Cerebellar cortex (tissue), 1 donor: ENCODE data around the gene TERB2.
"Not testable (repeated sequence)": the region's sequence is repeated elsewhere in the genome, so short reads cannot be mapped to it uniquely, and the experiment has no call there.

Experiments used
- DNase-seq: peaks from one replicate; pipeline ENCODE4 v3.0.0-alpha.2; 2015; ENCODE audit warnings: low spot score

Gene TERB2, protein sequence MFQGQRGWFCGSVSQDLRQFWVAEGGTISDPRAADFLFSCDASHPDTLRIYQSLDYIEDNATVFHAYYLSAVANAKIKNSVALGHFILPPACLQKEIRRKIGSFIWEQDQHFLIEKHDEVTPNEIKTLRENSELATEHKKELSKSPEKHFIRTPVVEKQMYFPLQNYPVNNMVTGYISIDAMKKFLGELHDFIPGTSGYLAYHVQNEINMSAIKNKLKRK

GRCh38 chr15:44956388-44956787 is at the start of gene TERB2:
Gene TERB2 (plus strand): TSS chr15:44956687. CDS start chr15:44956719, 32 bp downstream.
- no peak for DNase-seq

GRCh38 chr15:44909423-44909822 is 47.1 kb upstream of the TERB2 start:
- DNase-seq: no peak

- DNase-seq: no peak
Measured at GRCh38 chr15:44910981-44911625, 45.4 kb upstream of the TERB2 start.

DNA sequence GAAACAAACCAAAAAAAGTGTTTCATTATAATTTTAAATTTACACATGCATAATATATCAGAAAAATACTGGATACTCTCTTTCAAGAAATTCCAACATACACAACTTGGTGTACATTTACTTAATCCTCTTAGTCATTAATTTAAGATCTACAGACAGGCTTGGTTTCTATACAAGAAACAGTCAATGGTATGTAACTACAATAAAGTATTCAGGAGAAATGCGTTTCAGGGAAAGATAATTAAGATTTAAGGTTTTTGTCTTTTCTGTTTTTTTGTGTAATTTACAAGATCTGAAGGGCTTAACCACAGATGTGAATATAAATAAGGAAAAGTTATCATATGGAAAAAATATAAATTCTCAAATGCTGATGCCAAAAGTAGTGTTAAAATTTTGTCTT is 44.3 kb upstream of the TERB2 start:
- DNase-seq: not testable (repeated sequence)

DNA sequence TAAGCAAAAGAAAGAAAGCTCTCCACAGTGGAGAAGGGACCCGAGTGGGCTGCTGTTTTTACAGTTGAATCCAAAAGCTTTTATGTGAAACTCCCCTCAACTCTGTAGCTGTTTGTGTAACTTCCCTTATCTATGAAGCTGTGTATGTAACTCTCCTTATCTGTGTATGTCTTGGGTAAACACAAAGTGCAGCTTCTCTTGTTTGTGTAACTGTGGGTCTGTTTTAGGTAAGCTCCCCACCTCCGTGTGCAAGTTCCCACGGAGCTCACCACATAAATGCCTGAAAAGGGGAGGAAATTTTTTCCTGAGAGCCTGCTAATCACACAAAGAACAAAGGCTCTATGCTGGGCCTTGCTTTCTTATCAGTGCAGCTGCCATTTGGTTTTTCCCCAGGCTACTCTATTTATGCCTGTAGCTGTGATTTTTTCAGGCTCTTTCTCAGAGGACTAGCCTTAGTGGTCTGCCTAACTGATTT is 43.5 kb upstream of the TERB2 start:
- not testable (repeated sequence) for DNase-seq

- DNase-seq: no peak
Measured at GRCh38 chr15:44918136-44918535, 38.4 kb upstream of the TERB2 start.

- not testable (repeated sequence) for DNase-seq
Measured at GRCh38 chr15:44928658-44929057, 27.8 kb upstream of the TERB2 start.

DNA sequence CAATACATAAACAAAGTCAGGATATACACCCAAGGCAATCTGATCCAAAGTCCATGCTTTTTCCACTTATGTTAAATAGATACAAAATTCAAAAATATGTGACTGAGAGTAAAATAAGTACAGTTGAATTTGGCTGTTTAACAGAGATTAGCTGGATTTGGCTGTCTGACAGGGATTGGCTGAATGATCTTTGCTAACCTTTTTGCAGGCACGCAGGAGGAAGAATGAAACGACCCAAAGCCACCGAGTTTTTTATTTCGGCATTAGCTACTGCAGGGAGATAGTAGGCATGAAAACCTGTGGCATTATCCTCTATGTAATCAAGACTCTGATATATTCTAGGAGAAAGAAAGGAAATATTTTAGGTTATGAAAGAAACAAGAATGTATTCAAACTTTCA is 26.2 kb upstream of the TERB2 start:
- not testable (repeated sequence) for DNase-seq

DNA sequence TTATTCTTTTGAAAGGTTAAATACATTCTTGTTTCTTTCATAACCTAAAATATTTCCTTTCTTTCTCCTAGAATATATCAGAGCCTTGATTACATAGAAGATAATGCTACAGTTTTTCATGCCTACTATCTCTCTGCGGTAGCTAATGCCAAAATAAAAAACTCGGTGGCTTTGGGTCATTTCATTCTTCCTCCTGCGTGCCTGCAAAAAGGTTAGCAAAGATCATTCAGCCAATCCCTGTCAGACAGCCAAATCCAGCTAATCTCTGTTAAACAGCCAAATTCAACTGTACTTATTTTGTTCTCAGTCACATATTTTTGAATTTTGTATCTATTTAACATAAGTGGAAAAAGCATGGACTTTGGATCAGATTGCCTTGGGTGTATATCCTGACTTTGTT is 1.8 kb downstream of the TERB2 start:
- DNase-seq: not testable (repeated sequence)

- DNase-seq: no peak
Measured at GRCh38 chr15:44968475-44968874, 12.0 kb downstream of the TERB2 start.

- no peak for DNase-seq
Measured at GRCh38 chr15:44971036-44971435, 14.5 kb downstream of the TERB2 start.

- DNase-seq: not testable (repeated sequence)
Measured at GRCh38 chr15:44976183-44976582, 19.7 kb downstream of the TERB2 start.

GRCh38 chr15:44977781-44978180 is 21.3 kb downstream of the TERB2 start:
- DNase-seq: not testable (repeated sequence)

DNA sequence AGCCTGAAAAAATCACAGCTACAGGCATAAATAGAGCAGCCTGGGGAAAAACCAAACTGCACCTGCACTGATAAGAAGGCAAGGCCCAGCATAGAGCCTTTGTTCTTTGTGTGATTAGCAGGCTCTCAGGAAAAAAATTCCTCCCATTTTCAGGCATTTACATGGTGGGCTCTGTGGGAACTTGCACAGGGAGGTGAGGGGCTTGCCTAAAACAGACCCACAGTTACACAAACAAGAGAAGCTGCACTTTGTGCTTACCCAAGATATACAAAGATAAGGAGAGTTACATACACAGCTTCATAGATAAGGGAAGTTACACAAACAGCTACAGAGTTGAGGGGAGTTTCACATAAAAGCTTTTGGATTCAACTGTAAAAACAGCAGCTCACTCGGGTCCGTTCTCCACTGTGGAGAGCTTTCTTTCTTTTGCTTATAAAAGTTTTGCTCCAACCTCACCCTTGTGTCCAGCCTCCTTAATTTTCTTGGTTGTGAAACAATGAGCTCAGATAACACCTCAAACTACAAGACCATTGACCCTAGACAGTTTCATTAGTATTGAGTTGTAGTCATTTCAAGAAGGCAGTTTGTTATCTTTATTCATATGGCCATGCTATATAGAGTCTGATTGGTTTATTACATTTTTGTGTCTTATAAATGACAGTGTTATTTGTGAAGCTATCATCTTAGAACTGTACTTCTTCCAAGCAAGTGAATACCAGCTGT is 23.3 kb downstream of the TERB2 start:
- DNase-seq: not testable (repeated sequence)

DNA sequence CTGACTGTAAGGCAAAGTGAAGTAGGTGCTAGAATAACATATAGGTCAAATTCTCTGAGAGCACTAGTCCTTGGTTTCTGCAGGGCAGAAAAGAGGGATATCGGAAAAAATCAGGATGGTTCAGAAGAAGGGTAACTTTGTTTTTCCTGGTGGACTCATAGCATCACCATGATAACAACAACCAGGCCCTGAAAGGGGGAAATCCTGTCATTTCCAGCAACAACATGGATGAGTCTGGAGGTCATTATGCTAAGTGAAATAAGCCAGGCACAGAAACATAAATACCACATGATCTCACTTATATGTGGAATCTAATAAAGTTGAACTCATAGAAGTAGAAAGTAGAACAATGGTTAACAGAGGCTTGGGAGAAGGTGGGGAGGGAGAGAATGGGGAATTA is 27.7 kb downstream of the TERB2 start:
- DNase-seq: not testable (repeated sequence)

DNA sequence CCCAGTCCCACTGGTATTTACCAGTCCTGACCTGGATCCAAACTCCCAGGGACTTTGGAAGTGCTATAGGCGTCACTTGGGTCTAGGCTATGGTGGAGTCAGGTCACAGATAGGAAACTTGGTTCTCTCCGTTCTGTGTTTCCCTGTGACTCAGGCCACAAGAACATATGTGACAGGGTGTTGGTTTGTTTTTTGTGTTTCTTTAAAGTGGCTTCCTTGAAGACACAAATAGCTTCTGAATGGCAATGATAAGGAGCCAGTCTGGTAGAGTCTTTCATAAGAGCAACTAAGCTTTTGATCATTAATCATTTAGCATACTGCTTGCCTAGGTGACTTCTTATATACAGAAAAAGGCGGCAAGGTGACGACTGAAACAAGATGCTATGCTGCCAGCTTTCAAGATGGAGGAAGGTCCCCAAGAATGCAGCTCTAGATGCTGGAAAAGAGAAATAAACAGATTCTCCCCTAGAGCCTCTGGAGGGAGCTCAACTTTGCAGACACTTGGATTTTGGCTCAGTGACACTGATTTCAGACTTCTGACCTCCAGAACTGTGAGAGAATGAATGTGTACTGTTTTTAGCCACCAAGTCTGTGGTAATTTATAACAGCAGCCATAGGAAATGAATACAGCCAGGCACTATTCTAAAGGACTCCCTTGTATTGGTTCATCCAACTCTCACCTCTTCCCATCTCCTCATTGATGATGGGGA is 30.0 kb downstream of the TERB2 start:
- not testable (repeated sequence) for DNase-seq

- DNase-seq: not testable (repeated sequence)
Measured at GRCh38 chr15:44987711-44988110, 31.2 kb downstream of the TERB2 start.

DNA sequence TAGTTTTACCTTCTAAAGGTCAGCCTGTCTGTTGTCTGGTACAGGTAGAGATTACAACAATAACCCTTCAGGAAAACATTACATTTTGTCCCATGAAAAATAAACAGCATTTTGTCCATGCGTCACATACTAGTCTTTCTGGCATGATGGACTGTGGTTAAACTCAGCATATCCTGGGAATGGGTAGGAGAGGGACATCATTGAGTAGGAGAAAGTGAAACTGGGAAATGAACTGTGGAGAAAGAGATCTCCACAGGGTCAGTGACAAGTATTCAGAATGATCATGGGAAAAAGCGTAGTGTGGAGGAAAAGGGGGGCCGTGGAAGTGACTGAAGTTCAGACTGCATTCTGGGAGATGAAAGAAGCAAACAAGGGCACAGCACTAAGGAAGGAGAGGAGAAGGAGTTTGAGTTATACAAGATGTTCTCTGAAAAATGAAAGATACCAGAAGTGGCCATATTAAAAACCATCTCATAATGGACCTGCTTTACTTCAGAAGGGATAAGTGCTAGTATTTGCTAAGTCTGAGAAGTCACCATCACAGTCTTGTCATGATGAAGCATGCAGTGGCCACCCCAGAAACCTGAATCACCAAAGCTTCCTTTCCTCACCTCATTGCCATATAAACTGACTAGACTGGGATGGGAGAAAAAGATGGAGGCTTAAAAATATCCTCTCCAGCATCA is 31.8 kb downstream of the TERB2 start:
- DNase-seq: not testable (repeated sequence)

DNA sequence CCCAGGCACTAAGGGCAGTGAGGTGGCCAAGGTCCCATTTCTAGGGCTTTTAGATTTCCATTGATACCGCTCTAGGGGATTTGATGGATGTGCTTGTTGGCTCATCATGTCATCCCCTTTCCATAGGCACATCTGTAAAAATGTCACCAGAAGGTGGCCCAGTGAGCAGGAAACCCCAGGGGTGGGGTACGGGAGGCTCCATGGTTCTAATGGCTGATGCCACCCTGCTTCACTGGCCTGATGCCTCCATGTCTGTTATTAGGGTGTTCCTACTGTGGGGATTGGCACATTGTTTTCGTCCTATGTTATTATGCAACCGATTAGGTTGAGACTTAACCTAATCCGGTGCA is 32.4 kb downstream of the TERB2 start:
- DNase-seq: not testable (repeated sequence)

GRCh38 chr15:44997632-44998031 is 41.1 kb downstream of the TERB2 start:
- not testable (repeated sequence) for DNase-seq

DNA sequence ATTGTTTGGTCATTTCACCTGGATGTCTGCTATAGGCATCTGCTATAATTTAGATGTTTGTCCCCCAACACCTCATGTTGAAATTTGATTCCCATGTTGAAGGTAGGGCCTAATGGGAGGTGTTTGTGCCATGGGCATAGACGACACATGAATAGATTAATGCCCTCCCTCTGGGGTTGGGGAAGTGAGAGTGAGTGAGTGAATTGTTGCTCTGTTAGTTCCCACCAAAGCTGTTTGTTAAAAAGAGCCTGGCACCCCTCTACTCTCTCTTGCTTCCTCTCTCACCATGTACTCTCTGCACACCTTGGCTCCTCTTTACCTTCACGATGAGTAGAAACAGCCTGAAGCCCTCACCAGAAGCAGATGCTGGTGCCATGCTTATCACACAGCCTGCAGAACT is 42.6 kb downstream of the TERB2 start:
- DNase-seq: no peak

DNA sequence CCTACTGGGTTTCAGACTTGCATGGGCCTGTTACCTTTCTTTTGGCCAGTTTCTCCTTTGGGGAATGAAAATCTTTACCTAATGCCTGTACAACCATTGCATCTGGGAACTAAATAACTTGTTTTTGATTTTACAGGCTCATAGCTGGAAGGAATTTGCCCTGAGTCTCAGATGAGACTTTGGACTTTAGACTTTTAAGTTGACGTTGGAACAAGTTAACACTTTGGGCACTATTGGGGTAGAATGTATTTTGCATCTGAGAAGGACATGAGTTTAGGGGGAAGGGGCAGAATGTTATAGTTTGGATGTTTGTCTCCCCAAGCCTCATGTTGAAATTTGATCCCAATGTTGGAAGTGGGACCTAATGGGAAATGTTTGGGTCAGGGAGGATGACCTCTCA is 44.7 kb downstream of the TERB2 start:
- not testable (repeated sequence) for DNase-seq
